GM23338 (cell line): Measurements from ENCODE around the gene PKN3. TPM values are rescaled to one million over a fixed set of nuclear protein-coding genes. Genes with fewer than 3 reads are reported as not detected.

ENCODE experiments used
- ATAC-seq: fragments of 200-7000 bp; cut with Tn5 transposase; 3 replicates; pipeline ENCODE4 v1.9.1; 2020
- DNase-seq: peaks from one replicate; pipeline ENCODE4 v3.0.0-alpha.2; 2015; ENCODE audit warnings: low spot score
- H2AFZ ChIP-seq: fragments of 200-600 bp; sonication (generic); 2 replicates; pipeline ENCODE4 v1.8.0; 2016; ENCODE audit warnings: antibody characterized with exemption, mild to moderate bottlenecking, moderate library complexity
- H3F3A ChIP-seq: fragments of 200-600 bp; sonication (generic); replicated peaks from 2 replicates; pipeline ENCODE4 v1.8.0; 2017; ENCODE audit warnings: antibody characterized with exemption, mixed run types, low read depth
- H3K27ac ChIP-seq: fragments of 200-600 bp; sonication (generic); 2 replicates; pipeline ENCODE4 v1.6.1; 2016; ENCODE audit warnings: low read depth
- H3K27me3 ChIP-seq: fragments of 200-600 bp; sonication (generic); 2 replicates; pipeline ENCODE4 v1.8.0; 2016; ENCODE audit warnings: mild to moderate bottlenecking, mixed run types, moderate library complexity; ENCODE audit not compliant: insufficient read depth
- H3K36me3 ChIP-seq: fragments of 200-600 bp; sonication (generic); 2 replicates; pipeline ENCODE4 v1.8.0; 2016; ENCODE audit warnings: mild to moderate bottlenecking; ENCODE audit not compliant: insufficient read depth
- H3K4me1 ChIP-seq: fragments of 200-600 bp; sonication (generic); 2 replicates; pipeline ENCODE4 v1.8.0; 2016; ENCODE audit warnings: mild to moderate bottlenecking, moderate library complexity; ENCODE audit not compliant: insufficient read depth
- H3K4me2 ChIP-seq: fragments of 200-600 bp; sonication (generic); 2 replicates; pipeline ENCODE4 v1.7.1; 2017; ENCODE audit warnings: mixed run types
- H3K4me3 ChIP-seq: fragments of 200-600 bp; sonication (generic); 2 replicates; pipeline ENCODE4 v1.6.1; 2016; ENCODE audit warnings: mixed run types
- H3K79me2 ChIP-seq: fragments of 200-600 bp; sonication (generic); replicated peaks from 2 replicates; pipeline ENCODE4 v1.8.0; 2017; ENCODE audit warnings: mild to moderate bottlenecking; ENCODE audit not compliant: insufficient read depth
- H3K9me2 ChIP-seq: fragments of 200-600 bp; sonication (generic); 2 replicates; pipeline ENCODE4 v1.8.0; 2017; ENCODE audit not compliant: insufficient read depth
- H4K20me1 ChIP-seq: fragments of 200-600 bp; sonication (generic); replicated peaks from 2 replicates; pipeline ENCODE4 v1.8.0; 2017; ENCODE audit warnings: mild to moderate bottlenecking; ENCODE audit not compliant: insufficient read depth
- H3K27ac Mint-ChIP-seq: 2 replicates; pipeline ENCODE4 v1.8.0; 2020; ENCODE audit warnings: inconsistent platforms, mild to moderate bottlenecking, moderate library complexity, mixed read lengths
- H3K27me3 Mint-ChIP-seq: 3 replicates; pipeline ENCODE4 v1.8.0; 2022; ENCODE audit warnings: low read depth, mild to moderate bottlenecking, moderate library complexity, mixed read lengths, inconsistent platforms; ENCODE audit not compliant: insufficient read depth, poor library complexity
- H3K36me3 Mint-ChIP-seq: 3 replicates; pipeline ENCODE4 v1.8.0; 2021; ENCODE audit warnings: low read depth, mild to moderate bottlenecking, inconsistent platforms, moderate library complexity, mixed read lengths
- H3K4me1 Mint-ChIP-seq: 3 replicates; pipeline ENCODE4 v1.8.0; 2020; ENCODE audit warnings: mild to moderate bottlenecking, inconsistent platforms, mixed read lengths
- H3K4me3 Mint-ChIP-seq: 3 replicates; pipeline ENCODE4 v1.8.0; 2021; ENCODE audit warnings: moderate library complexity, mild to moderate bottlenecking, inconsistent platforms, mixed read lengths
- H3K9me3 Mint-ChIP-seq: 3 replicates; pipeline ENCODE4 v1.8.0; 2020; ENCODE audit warnings: moderate library complexity, mild to moderate bottlenecking, inconsistent platforms, mixed read lengths
- EZH2phosphoT487 ChIP-seq: fragments of 200-600 bp; sonication (generic); IDR thresholded peaks from one replicate; pipeline ENCODE4 v1.8.1; 2018; ENCODE audit warnings: antibody characterized with exemption; ENCODE audit not compliant: unreplicated experiment
- NANOG ChIP-seq: IDR thresholded peaks from 2 replicates; pipeline ENCODE4 v1.6.1; 2016; ENCODE audit warnings: antibody characterized with exemption, borderline replicate concordance
- POLR2AphosphoS5 ChIP-seq: IDR thresholded peaks from 2 replicates; pipeline ENCODE4 v1.6.1; 2016; ENCODE audit warnings: antibody characterized with exemption, low read depth
- REST ChIP-seq: IDR thresholded peaks from one replicate; pipeline ENCODE4 v1.6.1; 2018; ENCODE audit warnings: antibody characterized with exemption; ENCODE audit not compliant: unreplicated experiment
- STAT1 ChIP-seq: IDR thresholded peaks from one replicate; pipeline ENCODE4 v1.6.1; 2016; ENCODE audit warnings: antibody characterized with exemption; ENCODE audit not compliant: unreplicated experiment
- ZNF114 ChIP-seq: fragments of 250-450 bp; sonication (Bioruptor Pico); IDR thresholded peaks from 2 replicates; pipeline ENCODE4 v1.5.0; 2020; ENCODE audit warnings: mild to moderate bottlenecking, moderate library complexity
- polyA plus RNA-seq: library from polyadenylated mRNA; unstranded; fragments of >200 nt; fragmentation: Nextera tagmentation; extraction: Ambion mirVana; gene quantifications from 2 replicates; pipeline ENCODE4 v1.2.1, GENCODE V29; 2016
- total RNA-seq: library from RNA; depleted of rRNA; stranded (reverse); fragments of >200 nt; shearing (Covaris generic); gene quantifications from 2 replicates; pipeline ENCODE4 v1.2.3, GENCODE V29; 2014
- TF ChIP-seq, protein P1 (sequence below): IDR thresholded peaks from 2 replicates; pipeline ENCODE4 v1.6.1; 2016; ENCODE audit warnings: antibody characterized with exemption
- TF ChIP-seq, protein P2 (sequence below): fragments of 250-450 bp; sonication (Bioruptor Pico); IDR thresholded peaks from 2 replicates; pipeline ENCODE4 v1.5.0; 2020; ENCODE audit warnings: mild to moderate bottlenecking, moderate library complexity
- TF ChIP-seq, protein P3 (sequence below), 2 experiments: fragments of 200-600 bp in 1 of 2; sonication (generic) in 1 of 2; conservative IDR thresholded peaks; 2 replicates each; pipeline versions ENCODE4 v1.5.1 to v1.6.1; 2016 to 2017; ENCODE audit warnings: antibody characterized with exemption in 2 of 2, low read depth in 2 of 2, mild to moderate bottlenecking in 2 of 2, moderate library complexity in 1 of 2

The PKN3 gene
- total and polyA plus RNA-seq, 2 experiments from 2014 or later = 6.2 to 17.7 TPM

- no peak for TF ChIP-seq STAT1
These were observed 17.7 kb upstream of the PKN3 start (continued) for GRCh38 chr9:128684325-128685199.

- no peaks in the 10 kb centered on the region for H3K9me2 ChIP-seq
- Mint-ChIP-seq H3K36me3 (peaks cover 68% of the 10 kb centered on the region), H3K27ac (peak overlapping the region; percentile 49; the same call in 1 of the 2 replicates), H3K27me3 (peaks cover 37% of the 10 kb centered on the region), H3K9me3 (peaks cover 13% of the 10 kb centered on the region), H3K4me3 (peak overlapping the region; percentile 100), H3K4me1 (peaks cover 37% of the 10 kb centered on the region)
- peaks cover 41% of the 10 kb centered on the region for H3K4me1 ChIP-seq
- H3K4me3 ChIP-seq = peak overlapping the region; percentile 93
- H2AFZ ChIP-seq = no peak overlapping the region
- peak overlapping the region; percentile 66; the same call in 1 of the 2 replicates for H3K27ac ChIP-seq
- H4K20me1 ChIP-seq = peaks cover 39% of the 10 kb centered on the region
- H3K4me2 ChIP-seq = peak overlapping the region; percentile 99
- DNase-seq = no peak
- ATAC-seq = no peak
- H3F3A ChIP-seq = peaks cover 48% of the 10 kb centered on the region
- peaks cover 59% of the 10 kb centered on the region for H3K79me2 ChIP-seq
- H3K36me3 ChIP-seq = peaks cover 5% of the 10 kb centered on the region
- H3K27me3 ChIP-seq = no peaks in the 10 kb centered on the region
- TF ChIP-seq REST = no peak
- TF ChIP-seq STAT1 = no peak
- no peak for TF ChIP-seq NANOG
- TF ChIP-seq POLR2AphosphoS5 = no peak
- TF ChIP-seq, protein P1, sequence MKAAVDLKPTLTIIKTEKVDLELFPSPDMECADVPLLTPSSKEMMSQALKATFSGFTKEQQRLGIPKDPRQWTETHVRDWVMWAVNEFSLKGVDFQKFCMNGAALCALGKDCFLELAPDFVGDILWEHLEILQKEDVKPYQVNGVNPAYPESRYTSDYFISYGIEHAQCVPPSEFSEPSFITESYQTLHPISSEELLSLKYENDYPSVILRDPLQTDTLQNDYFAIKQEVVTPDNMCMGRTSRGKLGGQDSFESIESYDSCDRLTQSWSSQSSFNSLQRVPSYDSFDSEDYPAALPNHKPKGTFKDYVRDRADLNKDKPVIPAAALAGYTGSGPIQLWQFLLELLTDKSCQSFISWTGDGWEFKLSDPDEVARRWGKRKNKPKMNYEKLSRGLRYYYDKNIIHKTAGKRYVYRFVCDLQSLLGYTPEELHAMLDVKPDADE = no peak
- TF ChIP-seq, protein P2, sequence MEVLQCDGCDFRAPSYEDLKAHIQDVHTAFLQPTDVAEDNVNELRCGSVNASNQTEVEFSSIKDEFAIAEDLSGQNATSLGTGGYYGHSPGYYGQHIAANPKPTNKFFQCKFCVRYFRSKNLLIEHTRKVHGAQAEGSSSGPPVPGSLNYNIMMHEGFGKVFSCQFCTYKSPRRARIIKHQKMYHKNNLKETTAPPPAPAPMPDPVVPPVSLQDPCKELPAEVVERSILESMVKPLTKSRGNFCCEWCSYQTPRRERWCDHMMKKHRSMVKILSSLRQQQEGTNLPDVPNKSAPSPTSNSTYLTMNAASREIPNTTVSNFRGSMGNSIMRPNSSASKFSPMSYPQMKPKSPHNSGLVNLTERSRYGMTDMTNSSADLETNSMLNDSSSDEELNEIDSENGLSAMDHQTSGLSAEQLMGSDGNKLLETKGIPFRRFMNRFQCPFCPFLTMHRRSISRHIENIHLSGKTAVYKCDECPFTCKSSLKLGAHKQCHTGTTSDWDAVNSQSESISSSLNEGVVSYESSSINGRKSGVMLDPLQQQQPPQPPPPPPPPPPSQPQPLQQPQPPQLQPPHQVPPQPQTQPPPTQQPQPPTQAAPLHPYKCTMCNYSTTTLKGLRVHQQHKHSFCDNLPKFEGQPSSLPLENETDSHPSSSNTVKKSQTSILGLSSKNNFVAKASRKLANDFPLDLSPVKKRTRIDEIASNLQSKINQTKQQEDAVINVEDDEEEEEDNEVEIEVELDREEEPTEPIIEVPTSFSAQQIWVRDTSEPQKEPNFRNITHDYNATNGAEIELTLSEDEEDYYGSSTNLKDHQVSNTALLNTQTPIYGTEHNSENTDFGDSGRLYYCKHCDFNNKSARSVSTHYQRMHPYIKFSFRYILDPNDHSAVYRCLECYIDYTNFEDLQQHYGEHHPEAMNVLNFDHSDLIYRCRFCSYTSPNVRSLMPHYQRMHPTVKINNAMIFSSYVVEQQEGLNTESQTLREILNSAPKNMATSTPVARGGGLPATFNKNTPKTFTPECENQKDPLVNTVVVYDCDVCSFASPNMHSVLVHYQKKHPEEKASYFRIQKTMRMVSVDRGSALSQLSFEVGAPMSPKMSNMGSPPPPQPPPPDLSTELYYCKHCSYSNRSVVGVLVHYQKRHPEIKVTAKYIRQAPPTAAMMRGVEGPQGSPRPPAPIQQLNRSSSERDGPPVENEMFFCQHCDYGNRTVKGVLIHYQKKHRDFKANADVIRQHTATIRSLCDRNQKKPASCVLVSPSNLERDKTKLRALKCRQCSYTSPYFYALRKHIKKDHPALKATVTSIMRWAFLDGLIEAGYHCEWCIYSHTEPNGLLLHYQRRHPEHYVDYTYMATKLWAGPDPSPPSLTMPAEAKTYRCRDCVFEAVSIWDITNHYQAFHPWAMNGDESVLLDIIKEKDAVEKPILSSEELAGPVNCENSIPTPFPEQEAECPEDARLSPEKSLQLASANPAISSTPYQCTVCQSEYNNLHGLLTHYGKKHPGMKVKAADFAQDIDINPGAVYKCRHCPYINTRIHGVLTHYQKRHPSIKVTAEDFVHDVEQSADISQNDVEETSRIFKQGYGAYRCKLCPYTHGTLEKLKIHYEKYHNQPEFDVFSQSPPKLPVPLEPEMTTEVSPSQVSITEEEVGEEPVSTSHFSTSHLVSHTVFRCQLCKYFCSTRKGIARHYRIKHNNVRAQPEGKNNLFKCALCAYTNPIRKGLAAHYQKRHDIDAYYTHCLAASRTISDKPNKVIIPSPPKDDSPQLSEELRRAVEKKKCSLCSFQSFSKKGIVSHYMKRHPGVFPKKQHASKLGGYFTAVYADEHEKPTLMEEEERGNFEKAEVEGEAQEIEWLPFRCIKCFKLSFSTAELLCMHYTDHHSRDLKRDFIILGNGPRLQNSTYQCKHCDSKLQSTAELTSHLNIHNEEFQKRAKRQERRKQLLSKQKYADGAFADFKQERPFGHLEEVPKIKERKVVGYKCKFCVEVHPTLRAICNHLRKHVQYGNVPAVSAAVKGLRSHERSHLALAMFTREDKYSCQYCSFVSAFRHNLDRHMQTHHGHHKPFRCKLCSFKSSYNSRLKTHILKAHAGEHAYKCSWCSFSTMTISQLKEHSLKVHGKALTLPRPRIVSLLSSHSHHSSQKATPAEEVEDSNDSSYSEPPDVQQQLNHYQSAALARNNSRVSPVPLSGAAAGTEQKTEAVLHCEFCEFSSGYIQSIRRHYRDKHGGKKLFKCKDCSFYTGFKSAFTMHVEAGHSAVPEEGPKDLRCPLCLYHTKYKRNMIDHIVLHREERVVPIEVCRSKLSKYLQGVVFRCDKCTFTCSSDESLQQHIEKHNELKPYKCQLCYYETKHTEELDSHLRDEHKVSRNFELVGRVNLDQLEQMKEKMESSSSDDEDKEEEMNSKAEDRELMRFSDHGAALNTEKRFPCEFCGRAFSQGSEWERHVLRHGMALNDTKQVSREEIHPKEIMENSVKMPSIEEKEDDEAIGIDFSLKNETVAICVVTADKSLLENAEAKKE (CRISPR knock-in tag) = no peak
- no peak for TF ChIP-seq EZH2phosphoT487
- no peak for TF ChIP-seq ZNF114 (CRISPR knock-in tag)
- TF ChIP-seq, protein P3, sequence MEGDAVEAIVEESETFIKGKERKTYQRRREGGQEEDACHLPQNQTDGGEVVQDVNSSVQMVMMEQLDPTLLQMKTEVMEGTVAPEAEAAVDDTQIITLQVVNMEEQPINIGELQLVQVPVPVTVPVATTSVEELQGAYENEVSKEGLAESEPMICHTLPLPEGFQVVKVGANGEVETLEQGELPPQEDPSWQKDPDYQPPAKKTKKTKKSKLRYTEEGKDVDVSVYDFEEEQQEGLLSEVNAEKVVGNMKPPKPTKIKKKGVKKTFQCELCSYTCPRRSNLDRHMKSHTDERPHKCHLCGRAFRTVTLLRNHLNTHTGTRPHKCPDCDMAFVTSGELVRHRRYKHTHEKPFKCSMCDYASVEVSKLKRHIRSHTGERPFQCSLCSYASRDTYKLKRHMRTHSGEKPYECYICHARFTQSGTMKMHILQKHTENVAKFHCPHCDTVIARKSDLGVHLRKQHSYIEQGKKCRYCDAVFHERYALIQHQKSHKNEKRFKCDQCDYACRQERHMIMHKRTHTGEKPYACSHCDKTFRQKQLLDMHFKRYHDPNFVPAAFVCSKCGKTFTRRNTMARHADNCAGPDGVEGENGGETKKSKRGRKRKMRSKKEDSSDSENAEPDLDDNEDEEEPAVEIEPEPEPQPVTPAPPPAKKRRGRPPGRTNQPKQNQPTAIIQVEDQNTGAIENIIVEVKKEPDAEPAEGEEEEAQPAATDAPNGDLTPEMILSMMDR (conservative IDR thresholded peaks at IDR 0.05; ENCODE audit: low read depth in 2 of 2) = no peak
These were observed 16.4 kb upstream of the PKN3 start for GRCh38 chr9:128685636-128686489.
